HG03571 (cell line): ENCODE results near the gene BMX.

Source experiments
- ATAC-seq: cut with Tn5 transposase; IDR thresholded peaks from one replicate; pipeline ENCODE4 v1.9.1; 2021; ENCODE audit not compliant: unreplicated experiment

The BMX gene

DNA sequence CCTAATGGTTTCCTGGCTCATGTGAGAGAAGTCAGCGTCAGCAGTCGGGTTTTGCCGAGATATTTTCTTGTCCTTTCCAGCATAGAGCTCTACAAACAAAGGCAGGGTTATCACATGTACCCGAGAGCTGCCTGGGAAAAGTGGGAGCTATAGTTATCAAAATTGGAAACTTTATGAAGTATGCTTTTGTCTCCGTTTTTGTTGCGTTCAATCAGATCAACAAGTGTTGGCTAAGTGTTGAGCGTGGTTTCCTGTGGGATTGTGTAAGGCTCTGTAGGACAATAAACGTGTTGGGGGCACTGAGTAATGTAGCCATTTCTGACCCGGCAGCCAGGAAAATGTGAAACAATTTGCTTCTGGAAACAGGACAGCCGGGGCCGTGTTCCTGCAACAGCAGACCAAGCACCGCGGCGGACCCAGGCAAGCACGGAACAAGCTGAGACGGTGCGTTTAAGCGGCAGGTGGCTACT lies at the start of gene BMX:
TSS of gene BMX (plus strand) at position 311 of the 470 bp plus-strand sequence. CDS start 7,547 bp downstream, outside the sequence.
- ATAC-seq, result no peak

DNA sequence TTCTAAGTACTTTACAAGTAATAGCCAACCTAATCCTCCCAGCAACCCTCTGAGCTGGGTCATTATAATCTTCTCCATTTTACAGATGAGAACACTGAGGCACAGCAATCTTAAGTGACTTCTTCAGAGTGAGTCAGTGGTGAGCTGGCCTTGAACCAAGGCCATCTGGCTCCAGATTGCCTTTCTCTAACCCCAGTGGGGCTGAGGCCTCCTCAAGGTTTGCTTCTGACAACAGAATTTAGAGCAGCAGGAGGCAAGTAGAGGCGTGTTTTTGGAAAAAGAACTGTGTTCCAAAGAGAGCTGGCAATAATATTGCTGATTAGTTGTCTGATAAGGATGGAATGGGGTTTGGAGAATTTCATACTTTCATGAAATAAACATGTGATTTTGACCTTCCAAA lies 48.7 kb upstream of the BMX start:
- no peak for ATAC-seq

DNA sequence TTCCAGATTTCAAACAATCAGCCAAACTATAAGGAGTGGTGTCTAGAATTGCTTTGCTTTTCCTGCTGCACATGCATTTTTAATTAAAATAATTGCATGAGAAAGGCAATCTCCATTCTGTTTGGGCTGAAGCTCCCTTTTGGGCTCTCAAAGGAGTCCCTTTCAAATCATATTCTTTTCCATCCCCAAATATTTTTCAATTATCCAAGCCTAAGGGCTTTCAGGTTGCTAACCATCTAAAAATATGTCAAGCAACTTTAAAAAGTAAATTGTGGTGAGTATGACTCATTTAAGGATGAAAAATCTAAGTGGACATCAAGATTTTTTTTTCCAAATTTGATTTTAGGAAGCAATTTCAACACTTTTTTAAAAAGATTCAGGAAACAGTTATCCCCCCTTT lies 35.9 kb upstream of the BMX start:
- ATAC-seq, result no peak

DNA sequence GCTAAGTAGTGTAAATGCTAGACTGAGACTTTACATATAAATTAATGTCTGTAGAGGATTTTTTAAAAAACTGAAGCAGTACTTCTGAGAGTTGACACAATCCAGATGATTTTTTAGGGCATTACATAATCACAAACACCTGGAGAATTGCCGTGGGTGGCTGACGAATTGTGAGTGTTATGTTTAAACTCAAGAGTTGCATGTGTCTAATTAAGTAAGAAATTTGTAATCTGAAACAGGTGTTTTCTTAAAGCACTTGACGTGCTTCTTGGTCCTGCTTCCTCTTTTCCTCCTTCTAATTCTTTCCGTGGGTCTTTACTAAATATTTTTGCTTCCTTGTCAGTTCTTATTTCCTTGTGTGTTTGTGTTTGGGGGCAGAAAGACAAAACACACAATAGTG lies 35.3 kb upstream of the BMX start:
- ATAC-seq, result no peak

DNA sequence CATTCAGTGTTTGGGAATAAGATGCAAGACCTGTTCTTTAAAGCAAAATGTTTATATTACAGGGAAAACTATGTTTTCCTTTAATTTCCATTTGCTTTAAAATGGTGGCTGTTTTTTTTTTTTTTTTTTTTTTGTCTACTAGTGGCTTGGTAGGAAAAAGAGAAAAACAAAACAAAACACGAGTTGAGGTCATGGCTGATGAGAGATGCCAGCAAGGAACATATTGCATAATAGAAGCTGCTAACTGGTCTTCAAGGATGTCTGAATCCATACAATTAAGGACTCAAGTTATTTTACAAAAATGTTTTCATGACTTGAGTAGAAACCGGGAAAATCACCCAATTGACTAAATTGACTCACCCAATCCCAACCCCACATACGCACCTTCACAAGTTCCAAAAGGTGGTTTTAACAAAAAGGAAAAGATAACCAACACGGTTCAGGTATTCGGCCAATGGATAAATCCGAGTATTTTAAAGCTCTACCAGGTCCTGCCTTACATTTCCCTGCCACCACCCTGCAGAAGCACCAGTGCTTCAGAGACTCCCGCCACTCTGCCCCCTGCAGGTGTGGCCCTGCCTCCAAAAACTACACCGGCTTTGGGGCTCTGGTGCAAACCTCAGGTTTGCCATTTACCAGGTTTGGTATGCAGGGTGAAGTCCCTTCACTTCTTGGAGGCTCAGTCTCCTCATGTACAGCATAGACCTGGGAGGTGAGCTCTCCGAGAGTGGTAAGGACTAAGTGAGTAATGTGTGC lies 34.5 kb upstream of the BMX start:
- ATAC-seq, result no peak

DNA sequence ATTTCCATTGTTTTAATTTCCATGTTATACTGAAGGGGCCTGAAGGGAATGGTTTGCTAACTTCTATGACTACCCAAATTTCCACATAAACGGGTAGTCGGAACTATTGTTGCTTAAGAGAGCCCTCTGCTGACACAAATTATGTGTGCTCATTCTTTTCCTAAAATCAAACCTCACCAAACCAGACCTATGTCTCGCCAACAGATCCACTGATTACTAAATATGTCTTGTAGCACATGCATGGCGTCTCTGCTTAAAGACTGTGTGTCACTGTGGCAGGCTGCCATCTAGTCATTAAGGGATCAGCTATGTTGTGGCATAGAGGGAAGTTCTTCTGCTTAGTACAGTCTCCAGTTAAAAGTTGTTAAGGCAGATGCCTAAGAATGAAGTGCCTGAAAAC lies 32.6 kb upstream of the BMX start:
- ATAC-seq, result no peak

DNA sequence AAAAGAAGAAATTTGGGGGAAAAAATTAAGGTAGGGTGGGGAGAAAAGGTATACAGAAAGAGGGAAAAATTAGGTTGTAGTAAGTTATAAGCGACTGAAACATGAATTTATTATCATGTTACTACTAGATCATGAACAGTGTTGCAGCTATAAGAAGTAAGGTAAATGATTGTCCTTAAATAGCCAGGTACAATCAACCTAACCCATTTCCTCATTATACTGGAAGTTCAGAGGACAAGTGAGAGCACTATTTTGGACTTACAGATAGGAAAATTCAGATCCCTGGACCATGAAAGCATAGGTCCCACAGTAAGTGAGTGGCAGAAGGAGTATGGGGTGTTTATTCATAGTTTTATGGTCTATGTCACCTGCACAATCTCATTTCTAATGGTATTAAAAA lies 31.0 kb upstream of the BMX start:
- no peak for ATAC-seq

DNA sequence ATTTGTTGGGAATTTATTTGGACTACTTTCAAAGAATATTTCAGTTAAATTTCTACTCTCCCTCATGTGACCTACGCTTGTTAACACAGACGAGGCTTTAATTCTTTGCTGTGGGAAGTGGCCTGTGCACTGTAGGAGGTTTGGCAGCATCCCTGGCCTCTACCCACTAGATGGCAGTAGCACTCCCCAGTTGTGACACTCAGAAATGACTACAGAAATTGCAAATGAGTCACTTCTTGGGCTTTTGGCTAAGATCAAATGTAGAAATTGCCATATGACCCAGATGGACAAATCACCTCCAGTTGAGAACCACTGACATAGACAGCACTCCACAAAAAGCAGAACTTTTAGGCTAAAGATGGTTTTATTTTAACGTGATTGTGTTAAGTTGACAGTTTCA lies 29.6 kb upstream of the BMX start:
- ATAC-seq, result no peak

DNA sequence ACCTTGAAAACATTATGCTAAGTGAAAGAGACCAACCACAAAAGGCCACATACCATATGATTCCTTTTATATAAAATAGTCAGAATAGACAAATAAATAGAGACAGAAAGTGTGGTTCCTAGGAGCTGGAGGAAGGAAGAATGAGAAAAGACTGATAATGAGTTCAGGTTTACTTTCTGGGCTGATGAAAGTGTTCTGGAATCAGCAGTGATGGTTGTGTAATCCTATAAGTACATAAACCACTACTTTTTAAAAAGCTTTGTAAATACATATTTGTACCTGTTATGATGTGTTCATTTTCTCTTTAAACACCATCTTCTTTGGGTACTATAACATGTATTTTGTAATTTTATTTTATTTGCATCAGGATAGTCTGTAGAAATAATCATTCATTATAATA lies 28.1 kb upstream of the BMX start:
- ATAC-seq, result no peak

DNA sequence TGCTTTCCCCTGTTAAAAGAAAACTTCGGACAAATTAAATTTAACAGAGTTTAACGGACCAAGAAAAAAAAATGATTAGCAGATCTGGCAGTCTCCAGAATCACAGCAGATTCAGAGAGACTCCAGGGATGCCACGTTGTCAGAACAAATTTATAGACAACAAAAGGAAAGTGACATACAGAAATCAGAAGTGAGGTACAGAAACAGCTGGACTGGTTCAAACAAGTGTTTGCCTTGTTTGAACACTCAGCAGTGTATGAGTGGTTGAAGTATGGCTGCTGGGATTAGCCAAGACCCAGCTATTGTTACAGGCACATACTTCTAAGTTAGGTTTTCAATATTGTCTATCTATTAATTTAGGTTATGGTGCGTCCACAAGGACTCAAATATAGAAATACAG lies 26.6 kb upstream of the BMX start:
- ATAC-seq, result no peak

DNA sequence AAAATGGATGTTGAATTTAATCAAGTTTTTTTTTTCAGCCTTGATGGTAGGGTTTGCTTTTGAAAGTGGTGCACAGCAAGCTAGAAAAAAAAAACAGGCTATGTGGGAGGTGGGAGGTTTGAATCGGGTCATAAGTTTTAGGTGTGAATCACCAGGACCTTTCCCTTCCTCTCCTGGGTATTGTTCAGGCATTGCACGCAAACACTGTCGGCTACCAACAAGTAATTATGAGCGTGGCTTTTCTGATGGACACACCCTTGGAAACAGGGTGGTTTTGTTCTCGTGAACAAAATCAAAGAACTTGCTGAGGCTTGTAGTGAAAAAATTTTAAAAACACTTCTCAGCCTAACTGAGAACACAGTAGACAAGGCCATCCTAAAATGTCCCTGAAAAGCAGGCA lies 25.6 kb upstream of the BMX start:
- no peak for ATAC-seq

DNA sequence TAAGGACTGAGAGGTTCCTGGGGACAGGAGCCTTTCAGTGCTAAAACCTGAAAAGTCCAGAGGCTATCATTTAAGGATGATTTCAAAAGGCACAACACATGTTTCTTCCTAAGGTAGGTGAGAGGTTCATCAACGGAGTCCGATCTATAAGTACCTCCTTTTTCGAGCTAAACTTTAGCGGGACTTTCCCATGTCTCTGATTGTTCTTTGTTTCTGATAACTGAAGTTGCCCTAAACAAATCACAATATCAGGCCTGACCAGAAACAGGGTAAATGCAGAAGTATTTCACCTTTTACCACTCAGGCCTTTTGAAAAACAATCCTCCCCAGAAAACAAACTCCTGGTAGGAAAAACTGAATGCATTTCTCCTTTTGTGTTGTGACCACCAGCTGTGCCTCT lies 25.1 kb upstream of the BMX start:
- ATAC-seq, result no peak

DNA sequence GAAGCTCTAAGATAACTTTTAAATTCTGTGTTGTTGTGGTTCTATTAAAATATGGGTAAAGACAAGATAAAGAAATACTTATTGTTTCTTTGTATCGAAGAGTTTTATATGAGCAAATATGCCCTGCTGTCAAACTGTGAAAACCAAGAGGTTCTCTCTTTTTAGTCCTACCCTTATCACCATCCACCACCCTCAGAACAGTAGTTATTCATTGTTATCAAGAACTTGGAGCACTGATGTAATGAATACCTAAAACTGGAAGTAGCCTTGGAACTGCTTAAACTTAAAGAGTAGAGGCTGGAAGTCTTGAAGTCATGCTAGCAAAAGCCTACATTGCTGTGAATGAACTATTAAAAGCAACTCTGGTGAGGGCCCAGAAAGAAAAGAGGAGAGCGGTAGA lies 16.7 kb upstream of the BMX start:
- ATAC-seq, result no peak

DNA sequence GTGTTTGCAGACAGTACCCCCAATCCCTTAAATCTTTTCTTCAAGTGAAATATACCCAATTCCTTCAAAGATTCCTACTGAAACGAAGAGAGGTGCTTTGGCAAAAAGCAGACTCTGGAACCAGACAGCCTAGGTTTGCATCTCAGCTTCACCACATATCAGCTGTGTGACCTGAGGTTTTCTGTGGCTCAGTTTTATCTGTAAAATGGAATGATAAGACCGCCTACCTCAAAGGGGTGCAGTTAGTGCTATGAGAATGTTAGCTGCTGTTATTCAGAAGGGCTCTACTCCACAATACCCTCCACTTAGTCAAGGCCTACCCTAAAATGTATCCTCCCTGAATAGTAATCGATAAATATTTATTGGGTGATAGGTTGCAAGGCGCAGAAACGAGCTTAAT lies 8.1 kb upstream of the BMX start:
- no peak for ATAC-seq

DNA sequence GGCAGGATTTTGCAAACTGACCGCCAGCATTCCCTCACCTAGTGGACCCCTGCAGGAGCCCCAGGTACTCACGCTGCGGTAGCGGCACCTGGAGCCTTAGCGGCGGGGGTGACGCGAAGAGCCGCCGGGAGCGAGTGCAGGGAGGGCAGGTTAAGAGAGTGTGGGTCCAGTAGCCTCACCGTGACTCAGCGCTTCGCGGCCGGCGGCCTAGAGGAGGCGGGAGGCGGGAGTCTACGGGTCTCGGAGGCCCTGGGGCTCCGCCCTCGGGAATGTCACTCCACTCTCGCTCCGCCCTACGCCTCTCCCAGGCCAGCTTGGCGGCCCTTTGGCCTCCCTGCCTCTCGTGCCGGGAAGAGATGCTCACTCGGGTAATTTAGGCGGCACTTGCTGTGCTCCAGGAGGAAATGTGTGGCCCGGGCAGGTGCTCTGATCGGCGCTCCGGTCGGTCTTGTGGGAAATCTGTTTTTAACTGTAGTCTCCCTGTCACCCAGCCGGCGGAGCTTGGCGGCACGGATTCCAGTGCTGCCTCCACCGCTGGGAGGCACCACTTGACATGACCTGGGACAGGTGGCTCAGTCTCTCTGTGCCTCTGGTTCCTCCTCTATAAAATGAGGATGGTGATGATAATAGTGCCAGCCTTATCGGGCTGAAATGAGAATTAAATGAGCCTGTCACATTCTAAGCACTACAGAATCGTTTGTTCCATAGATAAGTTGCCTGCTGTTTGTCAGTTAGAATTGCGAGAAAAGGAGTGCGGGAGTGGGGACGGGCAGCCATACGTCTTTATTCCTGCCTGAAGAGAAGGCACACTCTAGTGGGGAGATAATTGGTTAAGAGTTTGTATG lies 7.3 kb upstream of the BMX start, which contains the start of gene PIR:
TSS of gene PIR (minus strand) at position 216 of the 845 bp plus-strand sequence. CDS start 2,076 bp downstream, outside the sequence.
- peak; percentile 97 for ATAC-seq

DNA sequence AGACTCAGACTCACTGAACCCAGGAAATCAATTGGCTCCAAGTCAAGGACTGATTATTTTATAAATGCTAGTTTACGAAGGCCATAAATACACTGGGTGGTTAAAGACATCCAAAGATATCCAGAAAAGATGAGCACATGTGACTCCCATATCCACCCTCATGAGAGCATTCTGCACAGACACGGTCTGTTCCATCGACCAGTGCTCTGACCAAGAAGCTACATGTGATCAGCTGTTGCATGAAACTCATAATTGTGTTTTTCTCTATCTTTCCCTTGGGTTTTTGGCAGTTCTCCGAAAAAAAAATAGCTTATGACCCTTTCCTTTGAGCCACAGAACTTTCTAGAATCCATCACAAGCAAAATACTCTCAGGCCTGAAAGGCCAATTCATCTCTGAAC lies 4.8 kb upstream of the BMX start:
- no peak for ATAC-seq

DNA sequence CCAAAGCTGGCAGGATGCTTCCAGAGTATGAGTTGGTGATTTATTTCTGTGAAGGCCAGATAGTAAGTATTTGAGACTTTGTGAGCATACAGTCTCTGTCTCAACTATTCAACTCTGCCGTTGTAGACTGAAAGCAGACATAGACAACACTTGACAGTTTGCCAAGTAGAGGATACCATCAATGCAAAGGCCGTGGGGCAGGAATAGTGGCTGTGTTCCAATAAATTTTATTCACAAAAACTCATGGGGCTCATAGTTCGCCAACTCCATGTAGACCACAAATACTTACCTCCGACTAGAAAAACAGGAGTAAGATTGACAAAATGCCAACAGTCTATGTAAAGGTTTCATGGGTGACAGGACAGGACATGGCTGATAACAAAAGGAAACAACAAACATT lies 3.8 kb upstream of the BMX start:
- ATAC-seq, result no peak

DNA sequence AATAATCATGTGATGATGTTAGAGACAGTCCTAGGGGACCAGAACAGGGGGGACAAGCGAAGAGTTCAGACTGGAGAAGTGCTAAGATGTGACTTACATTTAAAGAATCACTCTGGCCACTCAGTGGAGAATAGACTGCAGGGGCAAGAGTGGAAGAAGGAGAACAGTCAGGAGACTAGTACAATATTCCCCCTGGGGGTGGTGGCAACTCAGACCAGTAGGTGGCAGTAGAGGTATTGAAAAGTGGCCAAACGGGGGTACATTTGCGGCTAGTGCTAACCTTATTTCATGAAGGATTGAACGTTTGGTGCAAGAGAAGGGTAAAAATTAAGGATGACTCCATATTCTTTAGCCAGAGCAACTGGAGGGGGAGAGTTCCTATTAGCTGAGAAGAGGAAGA lies 2.7 kb upstream of the BMX start:
- ATAC-seq, result no peak

DNA sequence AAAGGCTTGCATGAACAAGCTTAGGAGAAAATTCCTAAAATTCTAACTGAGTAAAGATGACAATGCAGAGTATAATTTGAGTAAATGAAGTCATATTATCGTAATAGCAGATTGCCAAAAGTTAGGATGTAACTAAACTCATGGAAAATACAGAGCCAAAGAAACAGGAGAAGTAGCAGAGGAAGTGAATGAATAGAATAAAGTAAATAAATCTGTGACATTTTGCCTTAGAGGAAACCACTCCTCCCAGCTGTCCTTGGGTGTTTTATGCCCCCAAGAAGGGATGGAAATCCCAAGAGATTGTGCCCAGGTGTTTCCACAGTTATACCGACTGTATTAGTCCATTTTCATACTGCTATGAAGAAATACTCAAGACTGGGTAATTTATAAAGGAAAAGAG lies 1.9 kb upstream of the BMX start:
- ATAC-seq, result no peak

DNA sequence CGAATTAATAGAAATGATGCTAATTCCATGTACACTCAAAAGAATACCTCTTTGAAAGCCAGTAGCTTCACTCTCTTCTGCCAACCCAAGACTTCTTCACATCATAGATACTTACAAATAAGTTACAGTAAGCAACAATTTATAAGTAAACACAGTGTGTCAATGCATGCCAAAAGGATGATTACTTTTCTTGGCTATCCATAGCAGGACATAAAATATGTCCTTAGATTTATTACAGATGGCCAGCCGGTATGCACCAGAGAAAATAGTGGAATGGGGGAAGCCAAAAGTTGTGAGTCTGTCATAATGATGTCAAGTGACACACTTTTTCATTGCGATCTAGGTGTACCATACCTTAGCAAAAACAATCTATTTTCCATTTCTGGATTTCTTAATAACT lies 631 bp upstream of the BMX start:
- no peak for ATAC-seq

DNA sequence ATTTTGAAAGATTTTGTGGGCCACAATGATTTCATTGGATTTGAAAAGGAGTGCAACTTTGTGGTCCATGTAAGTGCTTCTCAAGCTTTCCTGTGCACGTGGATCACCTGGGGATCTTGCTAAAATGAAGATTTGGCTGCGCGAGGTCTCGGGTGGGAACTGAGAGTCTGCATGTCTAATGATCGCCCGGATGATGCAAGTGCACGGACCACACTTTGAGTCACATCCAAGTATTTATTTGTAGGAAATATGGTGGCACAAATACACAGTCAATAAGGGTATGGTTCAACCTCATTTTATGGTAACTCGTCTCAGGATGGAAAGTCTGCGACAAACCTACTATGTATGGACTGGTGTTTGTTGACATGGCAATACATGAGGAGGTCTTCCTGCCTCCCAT lies 899 bp downstream of the BMX start:
- ATAC-seq, result no peak

DNA sequence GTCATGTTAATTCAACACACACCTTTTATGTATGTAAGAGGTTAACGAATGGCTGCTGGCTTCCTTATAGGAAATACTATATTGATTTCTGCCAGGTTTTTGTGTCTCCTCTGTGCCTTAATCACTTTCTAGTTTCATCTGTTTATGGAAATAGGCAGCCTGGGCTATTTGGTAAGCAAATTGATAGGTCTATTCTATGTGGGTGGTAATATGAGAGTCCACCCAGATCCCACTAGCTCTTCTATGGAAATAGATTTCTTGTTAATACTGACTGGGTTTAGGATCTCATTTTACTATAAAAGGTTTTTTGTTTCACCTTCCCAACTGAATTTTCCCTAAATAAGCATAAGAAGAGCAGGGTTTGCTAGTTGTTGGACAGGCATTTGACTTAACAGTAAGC lies 4.1 kb downstream of the BMX start:
- no peak for ATAC-seq
